Adrenal gland (tissue), 5 donors: ENCODE measurements around the gene COX19.

Experiments
- POLR2A ChIP-seq, 2 donors: fragments of 450-650 bp; IDR thresholded peaks; one replicate each; pipeline ENCODE4 v1.6.1; 2017; ENCODE audit warnings: antibody characterized with exemption in 2 of 2, mild to moderate bottlenecking in 2 of 2, moderate library complexity in 1 of 2
- TF ChIP-seq, protein P1 (sequence below), 6 experiments: fragments of 450-650 bp in 4 of 6; fragments of 200-600 bp in 2 of 6; sonication (generic) in 1 of 6; IDR thresholded peaks; 1 replicate in 5 of 6; 2 replicates in 1 of 6; pipeline versions ENCODE4 v1.5.1 to v1.8.0; 2016 to 2021; ENCODE audit warnings: antibody characterized with exemption in 6 of 6, mild to moderate bottlenecking in 2 of 6, moderate library complexity in 1 of 6
- donor health status: DM: no; HTN: no; CAD: no.

DNA sequence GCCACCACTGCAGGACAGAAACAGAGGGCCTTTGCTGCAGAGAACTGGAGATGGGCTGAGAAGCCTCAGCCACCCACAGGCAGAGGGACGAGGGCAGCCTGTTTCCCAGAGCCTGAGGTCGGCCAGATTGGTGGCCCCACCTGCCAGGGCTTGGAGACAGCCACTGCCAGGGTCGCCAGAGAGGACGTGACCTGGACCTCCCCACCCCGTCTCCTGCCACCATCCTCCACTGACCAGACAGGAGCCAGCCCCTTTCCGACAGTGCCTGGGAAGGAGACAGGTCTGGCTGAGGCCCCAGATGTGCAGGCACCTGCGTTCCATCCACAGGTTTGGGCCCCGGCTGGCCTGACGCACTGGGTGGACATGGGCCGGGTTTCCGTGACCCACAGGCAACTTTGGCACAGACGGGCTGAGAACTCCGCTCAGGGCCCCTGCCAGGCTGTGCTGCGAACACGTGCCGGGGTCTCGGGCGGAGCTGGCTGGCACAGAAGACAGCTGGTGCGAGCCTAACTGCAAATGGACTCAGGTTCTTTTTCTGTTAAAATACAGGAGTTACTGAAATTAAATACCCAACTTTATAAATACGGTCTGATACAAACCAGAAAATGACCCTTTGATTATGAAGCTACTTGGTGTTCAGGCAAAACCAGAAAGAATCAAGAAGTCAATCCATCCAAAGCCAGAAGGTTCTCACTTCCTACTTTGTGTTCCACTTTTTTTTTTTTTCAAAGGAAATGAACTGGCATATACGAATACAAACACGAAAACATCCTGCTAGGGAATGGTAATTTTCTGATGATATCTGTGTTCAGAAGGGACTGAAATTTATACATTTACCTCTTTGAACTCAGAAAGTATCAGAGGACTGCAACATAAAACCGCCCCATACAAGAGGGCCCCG, 6.9 kb downstream of the COX19 start:
- TF ChIP-seq POLR2A (IDR thresholded peaks at IDR 0.05), result no peak
- TF ChIP-seq, protein P1, sequence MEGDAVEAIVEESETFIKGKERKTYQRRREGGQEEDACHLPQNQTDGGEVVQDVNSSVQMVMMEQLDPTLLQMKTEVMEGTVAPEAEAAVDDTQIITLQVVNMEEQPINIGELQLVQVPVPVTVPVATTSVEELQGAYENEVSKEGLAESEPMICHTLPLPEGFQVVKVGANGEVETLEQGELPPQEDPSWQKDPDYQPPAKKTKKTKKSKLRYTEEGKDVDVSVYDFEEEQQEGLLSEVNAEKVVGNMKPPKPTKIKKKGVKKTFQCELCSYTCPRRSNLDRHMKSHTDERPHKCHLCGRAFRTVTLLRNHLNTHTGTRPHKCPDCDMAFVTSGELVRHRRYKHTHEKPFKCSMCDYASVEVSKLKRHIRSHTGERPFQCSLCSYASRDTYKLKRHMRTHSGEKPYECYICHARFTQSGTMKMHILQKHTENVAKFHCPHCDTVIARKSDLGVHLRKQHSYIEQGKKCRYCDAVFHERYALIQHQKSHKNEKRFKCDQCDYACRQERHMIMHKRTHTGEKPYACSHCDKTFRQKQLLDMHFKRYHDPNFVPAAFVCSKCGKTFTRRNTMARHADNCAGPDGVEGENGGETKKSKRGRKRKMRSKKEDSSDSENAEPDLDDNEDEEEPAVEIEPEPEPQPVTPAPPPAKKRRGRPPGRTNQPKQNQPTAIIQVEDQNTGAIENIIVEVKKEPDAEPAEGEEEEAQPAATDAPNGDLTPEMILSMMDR (IDR thresholded peaks at IDR 0.05), result no peak
